Tibial artery (tissue), 4 donors: ENCODE measurements around the gene PAXX.

Experiments
- DNase-seq, 2 donors: peaks; one replicate each; pipeline ENCODE4 v3.0.0-alpha.2; 2019
- H3K27ac ChIP-seq, 2 donors: fragments of 200-600 bp; sonication (generic) in 1 of 2; 1 replicate in 1 of 2; 2 replicates in 1 of 2; pipeline ENCODE4 v1.5.1; 2018 to 2019; ENCODE audit warnings: mild to moderate bottlenecking in 1 of 2
- H3K27me3 ChIP-seq, 2 donors: fragments of 200-600 bp; sonication (generic) in 1 of 2; one replicate each; pipeline versions ENCODE4 v1.5.1 to v1.6.0; 2016 to 2019
- H3K36me3 ChIP-seq, 3 donors: fragments of 200-600 bp; sonication (generic) in 2 of 3; one replicate each; pipeline ENCODE4 v1.5.1; 2016 to 2019; ENCODE audit warnings: mild to moderate bottlenecking in 2 of 3
- H3K4me1 ChIP-seq, 4 donors: fragments of 200-600 bp; sonication (generic) in 2 of 4; 1 replicate in 3 of 4; 2 replicates in 1 of 4; pipeline ENCODE4 v1.5.1; 2016 to 2019
- H3K4me3 ChIP-seq, 2 donors: fragments of 200-600 bp; sonication (generic) in 1 of 2; 1 replicate in 1 of 2; 2 replicates in 1 of 2; pipeline ENCODE4 v1.5.1; 2018 to 2019; ENCODE audit warnings: mild to moderate bottlenecking in 2 of 2
- H3K9me3 ChIP-seq, 3 donors: fragments of 200-600 bp; sonication (generic) in 1 of 3; one replicate each; pipeline ENCODE4 v1.5.1; 2016 to 2019
- intact Hi-C: fragments of 100-400 bp; cut with DNase I; formaldehyde crosslinking; loops from one replicate; pipeline ENCODE4 v1.15.0; 2023; ENCODE audit warnings: low total_unique reads
- TF ChIP-seq, protein P1 (sequence below), 2 experiments: fragments of 200-600 bp in 1 of 2; fragments of 450-650 bp in 1 of 2; IDR thresholded peaks; one replicate each; pipeline ENCODE4 v1.5.1; 2017 to 2019; ENCODE audit warnings: antibody characterized with exemption in 2 of 2, mild to moderate bottlenecking in 1 of 2, moderate library complexity in 1 of 2

Gene PAXX

GRCh38 chr9:136991993-136992818 is at the start of gene PAXX:
PAXX (plus strand) TSS chr9:136992422; CDS start chr9:136992444, 22 bp downstream.
- TF ChIP-seq, protein P1, sequence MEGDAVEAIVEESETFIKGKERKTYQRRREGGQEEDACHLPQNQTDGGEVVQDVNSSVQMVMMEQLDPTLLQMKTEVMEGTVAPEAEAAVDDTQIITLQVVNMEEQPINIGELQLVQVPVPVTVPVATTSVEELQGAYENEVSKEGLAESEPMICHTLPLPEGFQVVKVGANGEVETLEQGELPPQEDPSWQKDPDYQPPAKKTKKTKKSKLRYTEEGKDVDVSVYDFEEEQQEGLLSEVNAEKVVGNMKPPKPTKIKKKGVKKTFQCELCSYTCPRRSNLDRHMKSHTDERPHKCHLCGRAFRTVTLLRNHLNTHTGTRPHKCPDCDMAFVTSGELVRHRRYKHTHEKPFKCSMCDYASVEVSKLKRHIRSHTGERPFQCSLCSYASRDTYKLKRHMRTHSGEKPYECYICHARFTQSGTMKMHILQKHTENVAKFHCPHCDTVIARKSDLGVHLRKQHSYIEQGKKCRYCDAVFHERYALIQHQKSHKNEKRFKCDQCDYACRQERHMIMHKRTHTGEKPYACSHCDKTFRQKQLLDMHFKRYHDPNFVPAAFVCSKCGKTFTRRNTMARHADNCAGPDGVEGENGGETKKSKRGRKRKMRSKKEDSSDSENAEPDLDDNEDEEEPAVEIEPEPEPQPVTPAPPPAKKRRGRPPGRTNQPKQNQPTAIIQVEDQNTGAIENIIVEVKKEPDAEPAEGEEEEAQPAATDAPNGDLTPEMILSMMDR (IDR thresholded peaks at IDR 0.05): no peak
- Histone ChIP-seq H3K36me3 (no peaks in the 10 kb centered on the region), H3K4me3 (peak within 1 kb of the TSS; percentile 76 to 86), H3K27ac (peak within 1 kb of the TSS; percentile 74 to 81), H3K4me1 (peaks cover 0 to 34% (median 27%) of the 10 kb centered on the region in 4 donors), H3K27me3 (peaks cover 0 to 25% of the 10 kb centered on the region in 2 donors), H3K9me3 (no peaks in the 10 kb centered on the region)
- intact Hi-C loops: no loop called here
- DNase-seq: peak; percentile 86 to 94

GRCh38 chr9:136942881-136943230 is 49.4 kb upstream of the PAXX start:
- Histone ChIP-seq H3K27me3 (no peaks in the 10 kb centered on the region), H3K4me3 (peak overlapping the region; percentile 82 to 83), H3K27ac (peak overlapping the region; percentile 88 to 91), H3K4me1 (peaks cover 0 to 50% (median 44%) of the 10 kb centered on the region in 4 donors), H3K36me3 (peaks cover 31 to 52% (median 45%) of the 10 kb centered on the region in 3 donors), H3K9me3 (no peaks in the 10 kb centered on the region)
- DNase-seq: peak in 1 of 2 donors; percentile 68
- intact Hi-C loops: loop anchor here (5.0 kb wide), 2 partner anchors 56 to 151 kb away; partner anchors contain the start of genes TMEM141 and TRAF2
- TF ChIP-seq, protein P1 (IDR thresholded peaks at IDR 0.05): no peak

DNA sequence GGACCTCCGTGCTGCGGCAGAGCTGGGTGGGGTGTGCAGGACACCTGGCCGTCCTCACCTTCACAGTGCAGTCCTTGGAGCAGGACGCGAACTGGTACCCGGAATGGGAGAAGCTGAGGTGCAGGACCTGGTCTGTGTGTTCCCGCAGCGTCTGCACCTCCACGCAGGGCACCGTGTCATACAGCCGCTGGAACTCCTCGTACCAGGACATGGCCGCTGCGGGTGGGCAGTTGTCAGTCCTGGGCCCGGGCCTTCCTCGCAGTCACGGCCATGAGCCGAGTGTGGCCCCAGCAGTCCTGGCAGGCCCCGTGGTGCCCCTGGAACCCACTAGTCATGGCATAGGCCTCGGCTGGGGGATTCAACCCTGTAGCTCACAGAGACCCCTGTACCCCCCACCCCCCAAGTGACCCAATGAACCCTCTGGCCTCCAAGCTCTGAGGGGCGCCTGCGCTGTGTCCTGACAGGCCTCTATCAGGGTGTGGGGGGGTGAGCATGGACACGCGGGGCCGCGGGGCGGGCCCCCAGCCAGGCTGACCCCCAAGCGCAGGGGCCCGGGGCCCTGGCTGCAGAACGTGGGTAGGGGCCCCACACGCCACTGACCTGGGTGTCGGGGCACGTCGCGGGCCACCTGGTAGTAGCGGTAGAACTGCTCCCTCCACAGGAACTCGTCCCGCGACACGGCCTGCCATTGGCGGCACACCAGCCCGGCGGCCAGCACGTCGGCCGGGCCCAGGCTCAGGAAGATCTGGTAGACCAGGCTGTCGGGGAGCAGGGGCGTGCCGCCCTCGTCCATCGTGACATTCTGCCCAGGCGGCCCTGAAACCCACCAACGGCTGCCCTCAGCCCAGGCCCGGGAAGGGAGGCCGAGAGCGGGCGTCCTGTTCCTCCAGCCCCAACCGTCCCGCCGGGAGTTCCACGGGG is 48.7 kb upstream of the PAXX start:
- H3K4me3 ChIP-seq: peak overlapping the region; percentile 82 to 83
- TF ChIP-seq, protein P1 (IDR thresholded peaks at IDR 0.05): no peak
- peaks cover 0 to 51% (median 45%) of the 10 kb centered on the region in 4 donors for H3K4me1 ChIP-seq
- no peaks in the 10 kb centered on the region for H3K9me3 ChIP-seq
- peaks cover 31 to 49% (median 45%) of the 10 kb centered on the region in 3 donors for H3K36me3 ChIP-seq
- peak in 1 of 2 donors; percentile 63 for DNase-seq
- peak overlapping the region; percentile 88 to 91 for H3K27ac ChIP-seq
- no peaks in the 10 kb centered on the region for H3K27me3 ChIP-seq
- intact Hi-C loops: loop anchor here (2.0 to 5.0 kb wide), 3 partner anchors 56 to 151 kb away; partner anchors contain the start of genes PHPT1, TMEM141 and TRAF2

- no peak for DNase-seq
- Histone ChIP-seq H3K27me3 (no peaks in the 10 kb centered on the region), H3K4me1 (peaks cover 0 to 54% (median 47%) of the 10 kb centered on the region in 4 donors), H3K4me3 (peak overlapping the region; percentile 82 to 83), H3K36me3 (peaks cover 31 to 47% (median 39%) of the 10 kb centered on the region in 3 donors), H3K27ac (peak overlapping the region; percentile 88 to 91), H3K9me3 (no peaks in the 10 kb centered on the region)
- TF ChIP-seq, protein P1 (IDR thresholded peaks at IDR 0.05): no peak
- intact Hi-C loops: loop anchor here (2.0 to 5.0 kb wide), 3 partner anchors 57 to 152 kb away; partner anchors contain the start of genes PHPT1, TMEM141 and TRAF2
Observed at GRCh38 chr9:136944212-136944518, 48.1 kb upstream of the PAXX start.
